Measurements from ENCODE around the gene GOLGA6D. TPM values are rescaled to one million over a fixed set of nuclear protein-coding genes. Genes with fewer than 3 reads are reported as not detected.
"Not testable (repeated sequence)": the region's sequence is repeated elsewhere in the genome, so short reads cannot be mapped to it uniquely, and the experiment has no call there.

The GOLGA6D gene
- total RNA-seq, 6 experiments from 2014 or later: 0.12 to 0.49 (median 0.27) TPM; not detected in 1

DNA sequence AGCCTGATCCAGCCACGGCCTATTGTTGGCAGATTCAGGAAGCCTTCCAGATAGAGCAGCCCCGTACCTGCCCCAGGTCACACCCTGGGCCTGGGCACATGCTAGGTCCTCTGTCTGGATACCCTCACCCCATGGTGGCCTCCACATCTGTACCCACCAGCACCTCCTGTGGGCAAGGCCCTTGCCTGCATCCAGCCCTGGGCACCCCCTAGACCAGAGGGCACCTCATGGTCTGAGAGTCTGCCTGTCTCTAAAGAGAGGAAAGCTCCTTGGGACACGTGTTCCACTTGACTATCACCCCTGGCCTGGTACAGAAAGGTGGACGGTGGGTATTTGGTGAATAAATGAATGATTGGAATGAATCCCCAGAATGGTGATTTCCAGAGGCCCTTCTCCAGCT lies 44.4 kb downstream of the GOLGA6D start:
- no peak overlapping the region for H3K4me3 ChIP-seq
- intact Hi-C loops (cut with DNase I): no loop called here
- TF ChIP-seq, protein P1, sequence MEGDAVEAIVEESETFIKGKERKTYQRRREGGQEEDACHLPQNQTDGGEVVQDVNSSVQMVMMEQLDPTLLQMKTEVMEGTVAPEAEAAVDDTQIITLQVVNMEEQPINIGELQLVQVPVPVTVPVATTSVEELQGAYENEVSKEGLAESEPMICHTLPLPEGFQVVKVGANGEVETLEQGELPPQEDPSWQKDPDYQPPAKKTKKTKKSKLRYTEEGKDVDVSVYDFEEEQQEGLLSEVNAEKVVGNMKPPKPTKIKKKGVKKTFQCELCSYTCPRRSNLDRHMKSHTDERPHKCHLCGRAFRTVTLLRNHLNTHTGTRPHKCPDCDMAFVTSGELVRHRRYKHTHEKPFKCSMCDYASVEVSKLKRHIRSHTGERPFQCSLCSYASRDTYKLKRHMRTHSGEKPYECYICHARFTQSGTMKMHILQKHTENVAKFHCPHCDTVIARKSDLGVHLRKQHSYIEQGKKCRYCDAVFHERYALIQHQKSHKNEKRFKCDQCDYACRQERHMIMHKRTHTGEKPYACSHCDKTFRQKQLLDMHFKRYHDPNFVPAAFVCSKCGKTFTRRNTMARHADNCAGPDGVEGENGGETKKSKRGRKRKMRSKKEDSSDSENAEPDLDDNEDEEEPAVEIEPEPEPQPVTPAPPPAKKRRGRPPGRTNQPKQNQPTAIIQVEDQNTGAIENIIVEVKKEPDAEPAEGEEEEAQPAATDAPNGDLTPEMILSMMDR (IDR thresholded peaks at IDR 0.05): no peak
- no peak for TF ChIP-seq POLR2A (IDR thresholded peaks at IDR 0.05)
- H3K36me3 ChIP-seq: no peaks in the 10 kb centered on the region
- 77% methylated on average over 4 of the region's 4 CpGs for WGBS (ENCODE audit: insufficient coverage, low coverage, low lambda C conversion rate, missing lambda C conversion rate)
- ATAC-seq (no peak), DNase-seq (no peak)
- H3K27ac ChIP-seq: no peak overlapping the region
- no peaks in the 10 kb centered on the region for H3K9me3 ChIP-seq
- no peaks in the 10 kb centered on the region for H3K27me3 ChIP-seq
- no peaks in the 10 kb centered on the region for H3K4me1 ChIP-seq

DNA sequence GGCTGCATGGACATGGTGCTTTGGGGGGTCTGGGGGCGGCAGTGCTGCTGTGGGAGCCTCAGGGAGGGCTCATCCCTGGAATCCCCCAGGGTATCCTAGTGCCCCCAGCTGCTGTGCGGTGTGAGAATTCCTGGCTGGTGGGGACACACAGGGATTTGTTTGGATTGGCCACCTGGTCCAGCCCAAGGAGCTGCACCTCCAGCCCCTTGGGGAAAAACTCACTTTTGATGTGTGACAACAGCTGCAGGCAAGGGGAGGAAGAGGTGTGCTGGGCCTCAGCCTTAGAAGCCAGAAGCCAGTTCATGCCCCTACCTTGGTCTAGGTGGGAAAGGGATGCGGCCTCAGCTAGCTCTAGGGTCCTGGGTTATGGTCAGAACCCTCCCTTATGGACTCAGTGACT lies 44.9 kb downstream of the GOLGA6D start:
- WGBS (ENCODE audit: insufficient coverage, low coverage, low lambda C conversion rate, missing lambda C conversion rate): no CpG with 5 or more reads among the region's 3 CpGs
- no peak overlapping the region for H3K4me3 ChIP-seq
- intact Hi-C loops (cut with DNase I): no loop called here
- DNase-seq (no peak), ATAC-seq (no peak)
- no peaks in the 10 kb centered on the region for H3K9me3 ChIP-seq
- no peaks in the 10 kb centered on the region for H3K4me1 ChIP-seq
- TF ChIP-seq, protein P1 (IDR thresholded peaks at IDR 0.05): no peak
- TF ChIP-seq POLR2A (IDR thresholded peaks at IDR 0.05): no peak
- H3K27ac ChIP-seq: no peak overlapping the region
- no peaks in the 10 kb centered on the region for H3K27me3 ChIP-seq
- H3K36me3 ChIP-seq: no peaks in the 10 kb centered on the region

DNA sequence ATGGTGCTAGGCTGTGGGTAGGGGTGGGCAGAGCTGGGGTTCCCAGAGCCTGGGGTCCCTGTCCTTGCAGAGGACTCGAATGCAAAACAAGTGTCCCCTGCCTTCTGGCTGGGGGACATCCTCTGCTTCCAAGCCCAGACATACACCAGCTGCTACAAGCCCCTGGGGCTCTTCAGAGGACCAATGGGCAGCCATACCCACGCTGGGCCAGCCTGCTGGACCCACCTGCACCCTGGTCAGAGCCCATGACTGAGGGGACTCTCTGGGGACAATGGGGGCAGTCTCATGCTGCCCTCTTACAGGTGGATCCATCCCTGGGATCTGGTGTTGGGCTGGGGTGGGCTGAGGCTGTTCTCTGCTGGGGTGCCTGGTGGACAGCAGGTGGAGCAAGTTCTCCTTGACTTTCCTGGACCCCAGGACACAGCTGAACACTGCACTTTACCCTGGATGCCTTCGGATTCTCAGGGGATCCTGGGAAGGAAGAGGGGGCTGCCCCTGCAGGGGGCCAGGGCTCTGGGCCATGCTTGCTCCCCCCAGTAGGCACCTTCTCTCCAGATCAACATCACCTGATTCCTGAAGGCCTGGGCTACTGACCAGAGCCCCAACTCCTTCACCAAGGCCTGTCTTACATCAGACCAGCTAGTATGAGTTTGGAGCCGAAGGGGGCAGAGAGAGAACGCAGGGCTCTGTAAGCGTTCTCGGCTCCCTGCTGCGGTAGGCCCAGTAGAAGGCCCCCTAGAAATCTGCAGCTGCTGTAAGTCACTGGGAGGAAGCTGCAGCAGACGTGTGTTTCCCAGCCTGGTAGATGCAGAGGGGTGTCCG lies 46.1 kb downstream of the GOLGA6D start:
- TF ChIP-seq, protein P1 (IDR thresholded peaks at IDR 0.05): no peak
- no peak for TF ChIP-seq POLR2A (IDR thresholded peaks at IDR 0.05)
- DNase-seq: no peak
- H3K27ac ChIP-seq: no peak overlapping the region
- WGBS (ENCODE audit: insufficient coverage, low coverage, low lambda C conversion rate, missing lambda C conversion rate): 89% methylated on average over 7 of the region's 10 CpGs
- ATAC-seq: no peak
- no peaks in the 10 kb centered on the region for H3K9me3 ChIP-seq
- H3K4me3 ChIP-seq: no peak overlapping the region
- no peaks in the 10 kb centered on the region for H3K4me1 ChIP-seq
- H3K36me3 ChIP-seq: no peaks in the 10 kb centered on the region
- intact Hi-C loops (cut with DNase I): no loop called here
- H3K27me3 ChIP-seq: no peaks in the 10 kb centered on the region

DNA sequence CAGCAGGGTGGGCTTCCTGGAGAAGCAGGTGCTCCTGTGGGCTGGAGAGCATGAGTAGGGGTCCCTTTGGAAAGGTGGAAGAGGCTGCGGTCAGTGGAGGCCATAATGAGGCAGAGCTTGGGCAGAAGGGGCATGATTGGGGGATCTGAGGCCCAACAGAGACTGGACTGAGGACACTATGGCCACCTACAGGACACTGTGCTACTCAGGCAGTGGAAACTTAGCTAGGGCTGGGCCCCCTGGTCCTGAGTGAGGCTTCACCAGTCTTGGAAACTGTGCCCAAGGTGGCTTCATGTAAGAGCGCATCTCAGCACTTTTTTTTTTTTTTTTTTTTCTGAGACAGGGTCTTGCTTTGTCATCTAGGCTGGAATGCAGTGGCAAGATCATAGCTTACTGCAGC lies 46.9 kb downstream of the GOLGA6D start:
- Histone ChIP-seq H3K27me3 (no peaks in the 10 kb centered on the region), H3K27ac (no peak overlapping the region), H3K9me3 (no peaks in the 10 kb centered on the region), H3K36me3 (no peaks in the 10 kb centered on the region), H3K4me3 (no peak overlapping the region), H3K4me1 (no peaks in the 10 kb centered on the region)
- ATAC-seq (no peak), DNase-seq (no peak)
- intact Hi-C loops (cut with DNase I): no loop called here
- 100% methylated on average over 1 of the region's 2 CpGs for WGBS (ENCODE audit: insufficient coverage, low coverage, low lambda C conversion rate, missing lambda C conversion rate)
- no peak for TF ChIP-seq POLR2A (IDR thresholded peaks at IDR 0.05)
- TF ChIP-seq, protein P1 (IDR thresholded peaks at IDR 0.05): no peak

DNA sequence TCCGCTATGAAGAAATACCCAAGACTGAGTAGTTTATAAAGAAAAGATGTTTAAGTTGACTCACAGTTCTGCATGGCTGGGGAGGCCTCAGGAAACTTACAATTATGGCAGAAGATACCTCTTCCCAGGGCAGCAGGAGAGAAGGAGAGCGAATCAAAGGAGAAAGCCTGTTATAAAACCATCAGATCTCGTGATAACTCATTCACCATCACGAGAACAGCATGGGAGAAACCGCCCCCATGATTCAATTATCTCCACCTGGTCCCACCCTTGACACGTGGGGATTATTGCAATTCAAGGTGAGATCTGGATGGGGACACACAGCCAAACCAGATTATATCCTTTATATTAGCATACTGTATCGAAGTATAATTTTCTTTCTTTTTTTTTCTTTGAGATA lies 49.5 kb downstream of the GOLGA6D start:
- ATAC-seq; intact Hi-C loops (cut with DNase I); H3K4me3 ChIP-seq; H3K9me3 ChIP-seq; H3K27ac ChIP-seq; H3K36me3 ChIP-seq; DNase-seq; H3K27me3 ChIP-seq: not testable (repeated sequence)
- peaks cover 0 to 14% (median 4%) of the 10 kb centered on the region in 4 donors for H3K4me1 ChIP-seq
- 68% methylated on average over 7 of the region's 7 CpGs for WGBS (ENCODE audit: insufficient coverage, low coverage, low lambda C conversion rate, missing lambda C conversion rate)

DNA sequence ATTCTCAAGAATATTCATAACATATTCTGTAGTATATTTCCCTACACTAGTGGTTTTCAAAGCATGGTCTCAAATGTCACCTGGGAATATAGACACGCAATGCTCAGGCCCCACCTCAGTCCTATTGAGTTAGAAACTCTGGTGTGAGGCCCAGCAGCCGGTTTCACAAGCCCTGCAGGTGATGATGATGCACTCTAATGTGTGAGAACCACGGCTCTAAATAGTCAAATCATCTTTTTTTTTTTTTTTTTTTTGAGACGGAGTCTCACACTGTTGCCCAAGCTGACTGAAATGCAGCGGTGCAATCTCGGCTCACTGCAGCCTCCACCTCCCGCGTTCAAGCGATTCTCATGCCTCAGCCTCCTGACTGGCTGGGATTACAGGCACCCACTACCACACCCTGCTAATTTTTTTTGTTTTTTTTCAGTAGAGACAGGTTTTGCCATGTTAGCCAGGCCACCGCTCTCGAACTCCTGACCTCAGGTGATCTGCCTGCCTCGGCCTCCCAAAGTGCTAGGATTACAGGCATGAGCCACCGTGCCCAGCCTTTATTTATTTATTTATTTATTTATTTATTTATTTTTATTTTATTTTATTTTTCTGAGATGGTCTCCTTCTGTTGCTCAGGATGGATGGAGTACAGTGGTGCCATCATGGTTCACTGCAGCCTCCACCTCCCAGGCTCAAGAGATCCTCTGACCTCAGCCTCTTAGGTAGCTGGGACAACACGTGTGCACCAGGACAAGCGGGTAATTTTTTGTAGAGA lies 51.2 kb downstream of the GOLGA6D start:
- peaks cover 0 to 14% (median 4%) of the 10 kb centered on the region in 4 donors for H3K4me1 ChIP-seq
- H3K9me3 ChIP-seq; ATAC-seq; H3K36me3 ChIP-seq; H3K27me3 ChIP-seq; DNase-seq; intact Hi-C loops (cut with DNase I); H3K4me3 ChIP-seq; H3K27ac ChIP-seq: not testable (repeated sequence)
- WGBS (ENCODE audit: insufficient coverage, low coverage, low lambda C conversion rate, missing lambda C conversion rate): 85% methylated on average over 13 of the region's 15 CpGs

Data from right lobe of liver (tissue), 6 donors.